GM18867 (cell line): ENCODE measurements around the gene USP26.
"Not testable (repeated sequence)": the region's sequence is repeated elsewhere in the genome, so short reads cannot be mapped to it uniquely, and the experiment has no call there.

ENCODE experiments used
- ATAC-seq: cut with Tn5 transposase; IDR thresholded peaks from one replicate; pipeline ENCODE4 v1.9.1; 2021; ENCODE audit warnings: mild to moderate bottlenecking, moderate library complexity; ENCODE audit not compliant: unreplicated experiment

USP26 gene, protein sequence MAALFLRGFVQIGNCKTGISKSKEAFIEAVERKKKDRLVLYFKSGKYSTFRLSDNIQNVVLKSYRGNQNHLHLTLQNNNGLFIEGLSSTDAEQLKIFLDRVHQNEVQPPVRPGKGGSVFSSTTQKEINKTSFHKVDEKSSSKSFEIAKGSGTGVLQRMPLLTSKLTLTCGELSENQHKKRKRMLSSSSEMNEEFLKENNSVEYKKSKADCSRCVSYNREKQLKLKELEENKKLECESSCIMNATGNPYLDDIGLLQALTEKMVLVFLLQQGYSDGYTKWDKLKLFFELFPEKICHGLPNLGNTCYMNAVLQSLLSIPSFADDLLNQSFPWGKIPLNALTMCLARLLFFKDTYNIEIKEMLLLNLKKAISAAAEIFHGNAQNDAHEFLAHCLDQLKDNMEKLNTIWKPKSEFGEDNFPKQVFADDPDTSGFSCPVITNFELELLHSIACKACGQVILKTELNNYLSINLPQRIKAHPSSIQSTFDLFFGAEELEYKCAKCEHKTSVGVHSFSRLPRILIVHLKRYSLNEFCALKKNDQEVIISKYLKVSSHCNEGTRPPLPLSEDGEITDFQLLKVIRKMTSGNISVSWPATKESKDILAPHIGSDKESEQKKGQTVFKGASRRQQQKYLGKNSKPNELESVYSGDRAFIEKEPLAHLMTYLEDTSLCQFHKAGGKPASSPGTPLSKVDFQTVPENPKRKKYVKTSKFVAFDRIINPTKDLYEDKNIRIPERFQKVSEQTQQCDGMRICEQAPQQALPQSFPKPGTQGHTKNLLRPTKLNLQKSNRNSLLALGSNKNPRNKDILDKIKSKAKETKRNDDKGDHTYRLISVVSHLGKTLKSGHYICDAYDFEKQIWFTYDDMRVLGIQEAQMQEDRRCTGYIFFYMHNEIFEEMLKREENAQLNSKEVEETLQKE

DNA sequence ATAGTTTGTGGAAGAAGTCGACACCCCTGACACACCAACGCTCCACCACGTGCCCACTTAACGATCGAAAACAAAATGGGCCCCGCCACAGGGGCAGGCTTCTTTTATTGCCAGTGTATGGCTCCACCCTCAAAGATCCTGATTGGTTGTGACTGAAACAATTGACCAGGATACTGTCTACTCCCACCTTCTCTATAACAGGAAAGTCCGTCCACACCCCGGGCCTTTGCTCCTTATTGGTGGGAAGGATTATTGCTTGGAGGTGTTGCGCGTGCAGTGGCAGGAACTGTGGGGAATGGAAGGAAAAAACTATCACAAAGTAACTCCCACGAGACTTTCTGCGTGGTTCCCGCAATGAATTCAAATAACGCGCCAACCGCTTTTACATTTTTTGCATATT is at the start of gene USP26:
Gene USP26 (minus strand): TSS at position 79 of the 400 bp plus-strand sequence. CDS start 68,889 bp downstream, outside the sequence.
- no peak for ATAC-seq

DNA sequence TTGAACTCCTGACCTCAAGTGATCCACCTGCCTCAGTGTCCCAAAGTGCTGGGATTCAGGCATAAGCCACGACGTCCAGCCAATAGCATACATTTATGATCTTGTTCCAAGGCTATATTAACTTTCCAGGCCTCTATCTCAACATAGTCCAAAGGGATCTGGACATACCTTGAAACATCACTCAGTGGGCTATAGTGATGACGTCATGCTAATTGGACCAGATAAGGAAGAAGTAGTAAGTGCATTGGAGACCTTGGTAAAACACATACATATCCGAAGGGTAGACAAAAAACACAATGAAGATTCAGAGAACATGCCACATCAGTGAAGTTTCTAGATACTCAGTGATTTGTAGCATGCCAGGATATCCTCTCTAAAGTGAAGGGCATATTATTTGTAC is 37.4 kb upstream of the USP26 start:
- no peak for ATAC-seq

DNA sequence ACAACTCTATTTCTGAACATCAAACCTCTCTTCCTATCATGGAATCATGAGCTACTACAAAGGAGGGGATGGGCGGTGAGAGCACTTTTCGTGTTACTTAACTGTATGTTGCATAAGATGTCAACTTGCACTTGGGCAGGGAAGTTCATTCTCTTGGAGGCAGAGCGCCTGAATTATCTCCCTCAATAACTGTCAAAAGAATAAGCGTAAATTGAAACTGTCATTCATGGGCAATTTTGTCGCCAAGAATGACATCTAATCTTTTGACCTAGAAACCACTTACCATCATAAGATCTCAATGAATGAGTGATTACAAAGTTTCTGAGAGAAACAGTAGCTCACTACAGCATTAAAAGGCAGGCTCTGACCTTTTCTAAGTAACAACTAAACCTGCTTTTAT is 23.5 kb upstream of the USP26 start:
- ATAC-seq, result no peak

DNA sequence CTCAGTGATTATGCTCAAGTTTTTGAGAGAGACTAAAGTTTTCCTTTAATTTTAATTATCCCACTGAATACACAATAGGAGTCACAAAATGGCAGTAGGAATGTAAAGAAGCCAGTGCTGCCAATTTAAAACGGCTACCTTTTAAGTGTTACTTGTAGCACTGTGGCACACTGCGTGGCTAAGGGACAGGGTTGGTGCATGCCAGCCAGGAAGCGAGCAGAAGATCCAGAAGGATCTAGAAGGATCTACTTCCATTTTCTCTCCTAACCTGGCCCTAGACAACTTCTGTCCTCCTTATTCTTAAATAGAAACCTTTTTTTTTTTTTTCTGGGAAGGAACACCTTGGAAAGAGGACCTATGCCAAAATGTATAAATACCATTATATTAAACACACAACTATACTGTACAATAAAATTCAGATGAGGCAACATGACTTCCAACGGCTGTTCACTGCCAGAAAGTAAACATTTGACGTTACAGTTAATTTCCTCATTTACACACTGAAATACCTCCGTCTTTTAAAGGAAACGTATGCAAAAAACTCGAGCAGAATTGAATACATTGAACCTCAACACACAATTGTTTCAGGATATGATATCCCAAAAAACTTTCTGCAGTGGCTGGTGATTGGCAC is 2.7 kb downstream of the USP26 start:
- ATAC-seq, result no peak

DNA sequence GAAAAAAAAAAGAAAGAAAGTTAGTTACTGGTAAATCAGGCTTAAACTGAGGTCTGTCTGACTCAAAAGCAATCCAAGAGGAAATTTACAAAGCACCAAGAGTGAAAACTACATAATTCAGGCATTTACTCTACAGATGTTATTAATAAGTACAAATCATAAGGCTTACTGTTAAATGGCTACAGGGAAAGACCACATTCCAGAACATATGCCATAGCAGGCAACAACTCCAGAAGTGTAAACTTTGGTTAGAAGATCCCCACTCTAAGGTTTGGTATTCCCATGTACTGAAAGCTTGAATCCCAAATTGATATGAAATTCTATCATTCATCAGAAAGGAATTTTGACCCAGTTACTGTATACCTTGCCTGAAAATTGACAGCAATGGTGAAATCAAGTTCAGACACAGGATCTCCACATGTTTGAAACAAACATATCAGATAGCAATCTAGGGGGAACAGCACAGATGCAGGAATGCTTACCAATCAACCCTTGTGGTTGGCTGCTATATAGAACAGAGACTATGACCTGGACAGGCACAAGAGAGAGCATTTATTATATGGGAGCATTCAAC is 6.6 kb downstream of the USP26 start:
- ATAC-seq, result no peak

DNA sequence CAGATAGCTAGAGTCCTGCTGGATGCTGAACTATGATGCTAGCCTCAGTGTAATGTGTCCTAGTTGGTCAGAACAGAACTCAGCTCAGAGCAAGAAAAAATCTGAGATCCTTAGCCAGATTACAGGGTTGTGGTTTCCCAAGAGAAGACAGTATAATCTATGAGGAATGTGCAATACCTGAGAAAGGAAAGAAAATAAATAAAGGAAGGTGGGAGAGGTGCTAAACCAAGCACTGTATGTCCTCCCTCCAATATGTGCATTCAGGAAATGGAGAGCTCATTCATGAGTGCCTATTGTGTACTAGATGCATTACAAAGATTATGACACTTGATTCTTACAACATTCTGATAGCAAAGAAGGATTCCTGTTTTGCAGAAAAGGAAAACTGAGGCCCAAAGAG is 7.5 kb downstream of the USP26 start:
- no peak for ATAC-seq

DNA sequence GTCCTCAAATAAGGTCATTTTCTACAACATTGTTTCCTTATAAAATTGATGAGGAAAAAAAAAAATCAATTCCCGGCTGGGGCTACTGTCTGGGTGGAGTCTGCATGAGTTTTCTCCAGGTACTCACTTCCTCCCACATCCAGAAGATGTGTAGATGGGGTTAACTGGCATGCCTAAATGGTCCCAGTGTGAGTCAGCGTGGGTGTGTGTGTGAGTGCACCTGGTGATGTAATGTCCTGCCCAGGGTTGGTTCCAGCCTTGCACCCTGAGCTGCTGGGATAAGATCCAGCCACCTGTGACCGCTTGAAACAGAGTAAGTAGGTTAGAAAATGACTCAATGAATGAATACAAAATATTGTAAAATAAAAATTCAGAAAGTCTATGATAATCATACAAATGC is 11.1 kb downstream of the USP26 start:
- ATAC-seq, result no peak

DNA sequence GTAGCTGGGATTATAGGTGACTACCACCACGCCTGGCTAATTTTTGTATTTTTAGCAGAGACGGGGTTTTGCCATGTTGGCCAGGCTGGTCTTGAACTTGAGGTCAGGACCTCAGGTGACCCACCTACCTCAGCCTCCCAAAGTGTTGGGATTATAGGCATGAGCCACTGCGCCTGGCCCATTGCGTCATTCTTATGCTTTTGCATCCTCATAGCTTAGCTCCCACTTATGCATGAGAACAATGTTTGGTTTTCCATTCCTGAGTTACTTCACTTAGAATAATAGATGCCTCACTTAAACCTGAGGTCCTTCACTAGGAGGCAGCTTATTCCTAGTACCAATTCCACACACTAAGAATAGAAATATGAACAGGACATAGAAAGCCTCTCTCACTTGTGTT is 11.9 kb downstream of the USP26 start:
- ATAC-seq, result not testable (repeated sequence)

DNA sequence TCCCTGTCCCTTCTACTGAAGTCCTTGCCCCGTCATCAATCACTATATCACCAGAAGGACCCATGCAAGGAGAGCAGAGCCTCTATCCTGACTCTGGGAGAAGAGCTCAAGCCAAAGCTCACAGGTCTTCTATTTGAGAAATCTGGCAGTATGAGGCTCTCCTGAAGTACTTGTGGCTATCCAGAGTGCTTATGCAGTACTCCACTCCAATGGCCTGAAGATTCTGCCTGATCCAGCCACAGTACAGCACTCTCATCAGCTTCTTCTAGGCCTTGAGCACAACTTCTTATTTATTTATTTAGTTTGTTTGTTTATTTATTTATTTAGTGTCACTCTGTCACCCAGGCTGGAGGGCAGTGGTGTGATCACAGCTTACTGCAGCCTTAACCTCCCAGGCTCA is 13.0 kb downstream of the USP26 start:
- no peak for ATAC-seq

DNA sequence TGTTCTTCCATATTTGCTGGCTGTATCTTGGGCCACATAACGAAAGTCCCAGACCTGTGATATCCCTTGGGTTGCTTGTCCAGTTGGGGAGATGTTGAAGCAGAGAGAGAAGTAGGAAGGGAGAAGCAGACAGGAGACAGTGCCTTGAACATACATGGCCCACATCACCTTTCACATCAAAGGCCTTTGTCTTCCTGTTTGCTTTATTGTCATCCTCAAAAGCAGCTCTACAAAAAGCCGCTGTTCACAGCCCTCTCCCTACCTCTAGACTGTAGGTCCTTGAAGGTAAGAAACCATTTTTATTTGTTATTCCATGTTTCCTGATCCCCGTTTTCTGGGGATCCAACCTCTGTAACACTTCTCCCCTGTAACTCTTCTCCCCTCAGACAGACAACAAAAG is 14.9 kb downstream of the USP26 start:
- ATAC-seq, result no peak

DNA sequence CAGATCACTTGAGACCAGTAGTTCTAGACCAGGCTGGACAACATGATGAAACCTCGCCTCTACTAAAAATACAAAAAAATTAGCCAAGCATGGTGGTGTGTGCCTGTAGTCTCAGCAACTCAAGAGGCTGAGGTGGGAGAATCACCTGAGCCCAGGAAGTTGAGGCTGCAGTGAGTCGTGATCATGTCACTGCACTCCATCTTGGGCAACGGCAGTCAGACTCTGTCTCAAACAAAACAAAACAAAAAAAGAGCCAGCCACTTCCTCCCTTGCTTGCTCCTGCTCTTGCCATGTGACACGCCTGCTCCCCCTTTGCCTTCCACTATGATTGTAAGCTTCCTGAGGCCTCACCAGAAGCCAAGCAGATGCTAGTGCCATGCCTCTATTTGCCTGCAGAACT is 19.1 kb downstream of the USP26 start:
- not testable (repeated sequence) for ATAC-seq

DNA sequence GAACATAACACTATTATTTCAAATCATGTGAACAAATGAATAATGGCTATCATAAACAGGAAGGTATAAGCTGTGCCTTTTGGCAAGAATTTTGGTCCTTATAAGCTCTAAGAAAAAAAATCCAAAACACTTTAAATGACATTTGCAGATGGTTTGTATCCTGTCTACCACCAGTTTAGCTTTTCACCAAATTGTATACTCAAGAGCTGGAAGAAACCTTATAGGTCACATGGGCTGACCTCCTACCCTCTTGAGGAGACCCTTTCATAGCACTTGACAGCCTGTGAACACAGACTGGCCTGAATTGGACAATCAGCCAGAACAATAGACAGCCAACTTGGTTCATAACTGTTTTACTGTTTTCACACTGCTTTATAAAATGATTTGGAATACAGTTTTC is 24.3 kb downstream of the USP26 start:
- ATAC-seq, result no peak

DNA sequence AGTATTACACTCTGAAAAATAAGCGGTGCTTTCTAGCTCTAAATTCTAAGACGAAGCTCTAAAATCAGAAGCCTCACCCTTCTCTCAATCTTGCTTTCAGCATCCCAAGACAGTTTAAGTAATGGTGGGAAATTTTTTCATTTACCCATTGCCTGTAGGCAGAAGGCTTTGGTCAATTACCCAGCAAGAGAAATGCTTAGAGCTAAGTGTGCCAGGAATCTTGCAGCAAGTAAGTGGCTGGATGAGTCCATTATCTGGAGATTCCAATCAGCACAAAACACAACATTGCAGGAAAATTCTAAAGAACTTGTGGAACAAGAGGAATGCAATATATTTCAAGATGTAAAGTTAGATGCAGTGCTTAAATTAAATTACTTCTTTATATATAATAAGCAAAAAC is 28.4 kb downstream of the USP26 start:
- ATAC-seq, result no peak

DNA sequence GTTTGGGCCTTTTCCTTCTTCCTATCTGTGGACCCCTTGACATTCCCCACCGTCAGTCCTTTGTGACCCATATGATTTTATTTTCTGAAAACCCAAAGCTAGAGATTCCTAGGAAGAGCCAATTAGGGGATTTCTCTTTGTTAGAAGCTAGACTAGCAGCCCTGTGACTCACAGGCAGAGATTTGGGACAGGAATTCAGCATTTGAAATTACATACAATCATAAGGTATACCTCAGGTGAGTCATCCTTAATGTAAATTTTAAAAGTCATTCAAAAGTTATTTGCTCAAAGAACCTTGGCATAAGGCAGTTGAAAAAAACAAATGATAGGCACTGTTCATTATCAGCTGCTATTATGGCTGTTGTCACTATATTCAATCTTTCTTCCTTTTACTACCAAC is 40.6 kb downstream of the USP26 start:
- no peak for ATAC-seq

DNA sequence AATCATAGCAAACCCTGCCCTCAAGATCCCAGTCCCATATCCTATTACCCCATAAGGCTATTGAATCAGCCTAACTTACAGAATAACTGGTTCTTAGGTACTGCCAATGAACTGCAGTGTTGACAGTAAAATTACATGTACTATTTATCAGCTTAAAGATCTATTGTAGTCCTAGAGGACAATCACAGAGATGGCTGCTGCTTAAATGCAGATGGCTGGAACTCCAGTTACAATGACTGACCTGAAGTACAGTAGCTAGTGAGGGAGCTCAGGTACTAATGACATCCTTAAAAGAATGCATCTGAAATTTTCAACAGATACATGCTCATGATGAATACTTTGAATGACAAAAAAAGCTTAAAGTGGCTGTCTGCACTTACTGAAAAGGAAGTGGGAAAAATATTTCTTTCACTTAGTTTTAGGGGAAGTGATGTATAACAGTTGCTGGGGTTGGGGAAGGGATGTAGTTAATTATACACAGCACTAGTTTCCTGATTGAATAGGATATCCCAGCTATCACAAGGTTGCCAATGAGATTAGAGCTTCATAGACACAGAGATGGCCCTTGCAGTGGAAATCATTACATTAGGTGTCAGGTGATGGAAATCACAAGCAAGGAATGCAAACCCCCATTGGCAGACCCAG is 42.0 kb downstream of the USP26 start:
- ATAC-seq, result no peak

DNA sequence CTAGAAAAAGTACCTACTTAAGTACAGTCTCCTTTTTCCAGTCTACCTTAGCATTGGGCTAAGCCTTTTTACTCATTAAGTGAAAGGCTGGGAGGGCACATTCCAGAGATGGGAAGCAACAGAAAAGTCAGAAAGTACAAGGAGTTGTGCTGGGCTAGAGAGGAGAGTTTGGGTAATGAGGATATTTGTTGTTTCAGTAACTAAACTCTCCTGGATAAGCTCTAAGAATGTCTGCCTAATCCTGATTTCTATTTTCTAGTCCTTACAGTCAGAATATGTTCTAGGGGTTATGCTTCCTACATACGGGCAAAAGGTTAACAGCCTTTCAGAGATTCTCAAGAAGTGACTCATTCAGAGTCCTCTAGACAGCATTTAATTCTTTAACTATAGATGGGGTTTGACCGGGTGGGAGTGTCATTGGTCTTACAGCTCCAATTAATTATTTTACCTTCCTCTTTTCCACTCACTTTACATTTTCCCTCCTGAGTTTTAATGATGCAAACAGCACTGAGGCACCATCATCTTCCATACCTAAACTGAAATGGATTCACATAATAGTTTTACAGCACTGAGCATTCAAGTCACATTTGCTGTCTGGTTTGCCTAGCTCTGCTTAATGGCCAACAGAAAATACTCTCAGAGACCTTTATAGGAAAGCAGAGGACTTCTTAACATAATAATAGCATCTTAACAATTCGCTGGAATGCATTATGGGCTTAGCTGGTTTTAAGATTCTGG is 42.9 kb downstream of the USP26 start:
- no peak for ATAC-seq

DNA sequence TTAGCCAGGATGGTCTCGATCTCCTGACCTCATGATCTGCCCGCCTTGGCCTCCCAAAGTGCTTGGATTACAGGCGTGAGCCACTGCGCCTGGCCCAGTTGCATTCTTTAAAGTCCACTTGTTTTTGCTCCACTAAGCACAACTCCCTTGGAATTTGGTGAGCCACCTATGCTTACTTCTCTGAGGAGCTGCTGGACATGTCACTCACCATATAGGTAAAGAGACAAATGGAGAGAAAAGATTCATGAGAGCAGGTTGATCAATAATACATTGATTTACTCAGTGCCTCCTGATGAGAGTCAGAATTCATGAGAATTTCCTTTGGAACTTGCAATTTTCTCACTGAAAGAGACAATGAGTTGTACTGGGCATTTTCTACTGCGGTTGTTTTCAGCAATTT is 48.2 kb downstream of the USP26 start:
- ATAC-seq, result no peak

DNA sequence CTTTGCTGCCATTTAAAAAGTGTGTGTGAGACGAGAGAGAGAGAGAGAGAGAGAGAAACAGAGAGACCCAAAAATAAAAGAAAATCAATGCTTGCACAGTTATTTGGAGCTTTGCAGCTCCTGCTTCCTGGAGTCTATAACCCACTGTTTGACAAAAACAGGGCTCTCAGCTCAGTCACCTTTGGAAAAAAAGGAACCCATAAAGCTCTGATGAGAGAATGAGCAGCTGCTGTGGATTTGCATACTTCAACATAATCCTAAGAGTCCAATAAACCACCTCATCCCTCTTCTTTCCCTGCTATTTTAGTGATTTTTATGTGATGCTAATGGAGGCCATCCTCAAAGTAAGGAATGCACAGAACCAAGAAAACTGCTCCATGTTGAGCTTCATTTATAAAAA is 50.3 kb downstream of the USP26 start:
- no peak for ATAC-seq

DNA sequence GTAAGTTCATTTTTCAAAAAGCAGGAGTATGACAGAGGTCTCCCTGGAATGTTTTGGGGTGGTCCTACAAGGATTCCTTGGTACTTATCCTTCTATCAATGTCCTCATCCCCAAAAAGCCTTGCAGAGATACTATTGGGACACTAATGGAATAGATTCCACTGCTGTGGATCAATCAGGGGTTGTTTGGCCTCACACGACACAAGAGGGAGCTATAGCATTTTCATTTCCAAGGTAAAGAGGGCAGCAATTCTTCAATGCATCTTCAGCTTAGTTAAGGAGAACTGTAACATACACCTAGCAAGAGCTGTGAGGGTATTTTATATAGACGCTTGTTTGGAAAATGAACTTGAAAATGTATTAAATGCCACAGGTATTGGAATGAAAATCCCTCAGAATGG is 50.9 kb downstream of the USP26 start:
- no peak for ATAC-seq
